H9 (cell line): ENCODE measurements around the gene LIMS2. TPM values are rescaled to one million over a fixed set of nuclear protein-coding genes. Genes with fewer than 3 reads are reported as not detected.

ENCODE experiments used
- DNase-seq: peaks from one replicate; pipeline ENCODE4 v3.0.0-alpha.2; 2017
- H2AFZ ChIP-seq: one replicate; pipeline ENCODE4 v1.6.1; 2013; ENCODE audit warnings: mild to moderate bottlenecking, low read length, control low read depth, moderate library complexity
- H2AK5ac ChIP-seq: 2 replicates; pipeline ENCODE4 v1.6.1; 2013; ENCODE audit warnings: low read length, control low read depth, mixed read lengths; ENCODE audit not compliant: insufficient read length
- H2BK120ac ChIP-seq: one replicate; pipeline ENCODE4 v1.6.1; 2013; ENCODE audit warnings: low read depth, mild to moderate bottlenecking, low read length, control low read depth, inconsistent platforms; ENCODE audit not compliant: poor library complexity, severe bottlenecking
- H2BK12ac ChIP-seq: 2 replicates; pipeline ENCODE4 v1.6.1; 2013; ENCODE audit warnings: low read length, control low read depth, mixed read lengths, low read depth; ENCODE audit not compliant: insufficient read length
- H2BK15ac ChIP-seq: 2 replicates; pipeline ENCODE4 v1.6.1; 2013; ENCODE audit warnings: low read depth, low read length, control low read depth
- H2BK20ac ChIP-seq: one replicate; pipeline ENCODE4 v1.6.1; 2013; ENCODE audit warnings: low read depth, mild to moderate bottlenecking, low read length, control low read depth, inconsistent platforms; ENCODE audit not compliant: poor library complexity, severe bottlenecking
- H2BK5ac ChIP-seq: 2 replicates; pipeline ENCODE4 v1.6.1; 2013; ENCODE audit warnings: low read length, control low read depth, mixed read lengths; ENCODE audit not compliant: insufficient read length
- H3K14ac ChIP-seq: 2 replicates; pipeline ENCODE4 v1.6.1; 2013; ENCODE audit warnings: low read length, control low read depth; ENCODE audit not compliant: insufficient read depth
- H3K18ac ChIP-seq: 2 replicates; pipeline ENCODE4 v1.6.1; 2013; ENCODE audit warnings: low read depth, mild to moderate bottlenecking, mixed read lengths, low read length, control low read depth; ENCODE audit not compliant: insufficient read length
- H3K23ac ChIP-seq: 2 replicates; pipeline ENCODE4 v1.6.1; 2013; ENCODE audit warnings: low read length, control low read depth, mixed read lengths, low read depth; ENCODE audit not compliant: insufficient read length
- H3K23me2 ChIP-seq: 2 replicates; pipeline ENCODE4 v1.6.1; 2013; ENCODE audit warnings: low read depth, mild to moderate bottlenecking, mixed read lengths, low read length, control low read depth; ENCODE audit not compliant: insufficient read length, poor library complexity, severe bottlenecking
- H3K27ac ChIP-seq: 2 replicates; pipeline ENCODE4 v1.5.1; 2013; ENCODE audit warnings: low read length, control low read depth, mixed read lengths, low read depth; ENCODE audit not compliant: insufficient read length
- H3K27me3 ChIP-seq: 2 replicates; pipeline ENCODE4 v1.6.1; 2013; ENCODE audit warnings: low read length, control low read depth, inconsistent platforms; ENCODE audit not compliant: insufficient read depth
- H3K4ac ChIP-seq: 2 replicates; pipeline ENCODE4 v1.6.1; 2013; ENCODE audit warnings: low read depth, mild to moderate bottlenecking, control low read depth, inconsistent platforms, low read length, moderate library complexity
- H3K4me1 ChIP-seq: 2 replicates; pipeline ENCODE4 v1.6.1; 2013; ENCODE audit warnings: low read length, control low read depth, inconsistent platforms; ENCODE audit not compliant: insufficient read depth
- H3K4me2 ChIP-seq: 2 replicates; pipeline ENCODE4 v1.6.1; 2013; ENCODE audit warnings: low read length, control low read depth, mixed read lengths; ENCODE audit not compliant: insufficient read length, insufficient read depth
- H3K56ac ChIP-seq: 2 replicates; pipeline ENCODE4 v1.6.1; 2013; ENCODE audit warnings: low read depth, mild to moderate bottlenecking, mixed read lengths, low read length, control low read depth; ENCODE audit not compliant: insufficient read length
- H3K79me1 ChIP-seq: 2 replicates; pipeline ENCODE4 v1.6.1; 2013; ENCODE audit warnings: low read depth, mild to moderate bottlenecking, moderate library complexity, low read length, control low read depth, inconsistent platforms; ENCODE audit not compliant: insufficient read depth, poor library complexity, severe bottlenecking
- H3K79me2 ChIP-seq: 2 replicates; pipeline ENCODE4 v1.6.1; 2013; ENCODE audit warnings: low read length, control low read depth, inconsistent platforms; ENCODE audit not compliant: insufficient read depth
- H3K9ac ChIP-seq: 2 replicates; pipeline ENCODE4 v1.6.1; 2013; ENCODE audit warnings: low read length, control low read depth, mixed read lengths; ENCODE audit not compliant: insufficient read length; ENCODE audit errors: extremely low read depth
- H3K9me3 ChIP-seq: one replicate; pipeline ENCODE4 v1.6.1; 2013; ENCODE audit warnings: low read depth, low read length, inconsistent platforms; ENCODE audit not compliant: control insufficient read depth
- H3T11ph ChIP-seq: one replicate; pipeline ENCODE4 v1.6.1; 2013; ENCODE audit warnings: mild to moderate bottlenecking, low read length, control low read depth, inconsistent platforms
- H4K20me1 ChIP-seq: one replicate; pipeline ENCODE4 v1.6.1; 2013; ENCODE audit not compliant: control insufficient read depth, insufficient read length, insufficient read depth
- H4K5ac ChIP-seq: 2 replicates; pipeline ENCODE4 v1.6.1; 2013; ENCODE audit warnings: low read depth, mild to moderate bottlenecking, mixed read lengths, low read length, control low read depth; ENCODE audit not compliant: insufficient read length
- H4K8ac ChIP-seq: replicated peaks from 2 replicates; pipeline ENCODE4 v1.6.1; 2013; ENCODE audit warnings: low read length, control low read depth, mixed read lengths, low read depth; ENCODE audit not compliant: insufficient read length
- H4K91ac ChIP-seq: 2 replicates; pipeline ENCODE4 v1.6.1; 2013; ENCODE audit warnings: low read depth, mild to moderate bottlenecking, moderate library complexity, mixed read lengths, low read length, control low read depth; ENCODE audit not compliant: insufficient read length
- H3K27ac Mint-ChIP-seq, 3 experiments: 2 replicates in 2 of 3; 3 replicates in 1 of 3; pipeline ENCODE4 v1.8.0; 2020 to 2021; ENCODE audit warnings: mixed read lengths in 3 of 3, mild to moderate bottlenecking in 1 of 3, moderate library complexity in 1 of 3
- H3K27me3 Mint-ChIP-seq: 2 replicates; pipeline ENCODE4 v1.8.0; 2021; ENCODE audit warnings: low read depth, mild to moderate bottlenecking, moderate library complexity, mixed read lengths
- H3K36me3 Mint-ChIP-seq, 3 experiments: 2 replicates in 2 of 3; 3 replicates in 1 of 3; pipeline ENCODE4 v1.8.0; 2020 to 2021; ENCODE audit warnings: low read depth in 3 of 3, mixed read lengths in 3 of 3; ENCODE audit not compliant: insufficient read depth in 1 of 3
- H3K4me1 Mint-ChIP-seq, 2 experiments: 2 replicates each; pipeline ENCODE4 v1.8.0; 2020; ENCODE audit warnings: mixed read lengths in 2 of 2
- H3K4me3 Mint-ChIP-seq, 2 experiments: 2 replicates in 1 of 2; 3 replicates in 1 of 2; pipeline ENCODE4 v1.8.0; 2020 to 2021; ENCODE audit warnings: mild to moderate bottlenecking in 2 of 2, mixed read lengths in 2 of 2, moderate library complexity in 1 of 2
- H3K9me3 Mint-ChIP-seq, 2 experiments: 2 replicates in 1 of 2; 3 replicates in 1 of 2; pipeline ENCODE4 v1.8.0; 2020; ENCODE audit warnings: mild to moderate bottlenecking in 2 of 2, mixed read lengths in 2 of 2, moderate library complexity in 1 of 2
- CTCF ChIP-seq: fragments of 200-600 bp; sonication (generic); conservative IDR thresholded peaks from 3 replicates; pipeline ENCODE4 v1.8.0; 2021; ENCODE audit warnings: antibody characterized with exemption, mild to moderate bottlenecking
- WGBS: extraction: QIAGEN DNeasy Blood & Tissue Kit; methylation state at CpG from one replicate; pipeline ENCODE4 v1.1.7; 2013; ENCODE audit warnings: missing lambda C conversion rate, low lambda C conversion rate, mixed read lengths; ENCODE audit not compliant: insufficient read length; ENCODE audit errors: extremely low coverage; 5-methylcytosine and 5-hydroxymethylcytosine counted together
- total RNA-seq: library from RNA; stranded (reverse); gene quantifications from 2 replicates; pipeline ENCODE4 v1.2.1, GENCODE V29; 2021

LIMS2 gene
- total RNA-seq, 1 experiment from 2014 or later = 5.9 TPM

DNA sequence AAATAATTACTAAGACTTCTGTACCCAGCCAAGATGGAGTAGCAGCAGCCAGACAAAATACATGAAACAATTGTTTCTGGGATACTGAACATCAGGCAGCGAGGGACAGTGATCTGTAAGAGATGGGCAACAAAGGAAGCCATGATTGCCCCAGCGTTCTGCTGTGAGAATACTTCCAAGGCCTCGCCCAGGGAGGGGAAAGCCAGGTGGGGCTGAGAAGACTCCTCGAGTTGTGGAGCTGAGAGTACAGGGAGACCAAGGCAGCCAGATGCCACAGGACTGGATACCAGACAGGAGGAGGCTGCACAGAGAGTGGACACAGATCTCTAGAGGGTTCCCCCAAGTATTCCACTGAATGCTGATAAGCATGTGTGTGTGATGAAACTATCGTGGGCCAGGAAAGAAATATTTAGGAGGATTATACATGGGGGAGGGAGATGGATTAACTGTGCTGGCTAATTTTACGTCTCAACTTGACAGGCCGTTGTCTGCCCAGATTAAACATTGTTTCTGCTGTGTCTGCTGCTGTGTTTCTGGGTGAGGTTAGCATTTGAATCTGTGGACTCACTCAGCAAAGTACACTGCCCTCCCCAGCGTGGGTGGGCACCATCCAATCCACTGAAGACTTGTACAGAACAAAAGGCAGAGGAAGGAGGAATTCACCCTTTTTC lies 10.2 kb upstream of the LIMS2 start:
- no peak overlapping the region for H2AFZ ChIP-seq
- H3K4me1 ChIP-seq = no peaks in the 10 kb centered on the region; the same call in 1 of the 2 replicates
- peaks cover 22 to 27% of the 10 kb centered on the region in 2 experiments for H3K9me3 Mint-ChIP-seq

More for the DNA sequence above, 10.2 kb upstream of the LIMS2 start:
- WGBS = no CpG with 5 or more reads among the region's 8 CpGs
- H3K9me3 ChIP-seq = peaks cover 5% of the 10 kb centered on the region
- H3K27me3 Mint-ChIP-seq = peaks cover 9% of the 10 kb centered on the region
- H3K4me3 Mint-ChIP-seq = no peak overlapping the region
- H3K23me2 ChIP-seq = no peaks in the 10 kb centered on the region
- no peak overlapping the region for H4K5ac ChIP-seq
- H3K9ac ChIP-seq = no peak overlapping the region
- no peak overlapping the region for H3K4me2 ChIP-seq
- H3T11ph ChIP-seq = no peak overlapping the region
- H2BK20ac ChIP-seq = no peak overlapping the region
- H3K14ac ChIP-seq = no peak overlapping the region
- no peaks in the 10 kb centered on the region for H4K20me1 ChIP-seq
- H4K91ac ChIP-seq = no peak overlapping the region
- peaks cover 0 to 11% (median 7%) of the 10 kb centered on the region in 3 experiments; a peak in 3 of 7 replicates for H3K36me3 Mint-ChIP-seq
- no peak overlapping the region for H3K23ac ChIP-seq
- H3K79me2 ChIP-seq = no peaks in the 10 kb centered on the region
- no peak for DNase-seq
- no peak overlapping the region for H2AK5ac ChIP-seq
- H3K4me1 Mint-ChIP-seq = peaks cover 6 to 13% of the 10 kb centered on the region in 2 experiments
- H4K8ac ChIP-seq = no peak overlapping the region
- H2BK12ac ChIP-seq = no peak overlapping the region
- no peak overlapping the region for H2BK15ac ChIP-seq
- H3K27ac ChIP-seq = no peak overlapping the region
- H3K18ac ChIP-seq = no peak overlapping the region
- no peak overlapping the region for H2BK120ac ChIP-seq
- no peak overlapping the region for H2BK5ac ChIP-seq
- H3K56ac ChIP-seq = no peak overlapping the region
- H3K79me1 ChIP-seq = no peaks in the 10 kb centered on the region
- H3K4ac ChIP-seq = no peak overlapping the region
- H3K27ac Mint-ChIP-seq = no peak overlapping the region
- no peaks in the 10 kb centered on the region for H3K27me3 ChIP-seq
- no peak for TF ChIP-seq CTCF
